Activated CD8-positive, alpha-beta T cell treated with anti-CD3 and anti-CD28 coated beads for 36 hours (primary cell): ENCODE data around the gene APOL3. TPM values are rescaled to one million over a fixed set of nuclear protein-coding genes. Genes with fewer than 3 reads are reported as not detected.
A peak's percentile ranks its signal among the peaks of the same experiment; 100 is the strongest.

ENCODE experiments used
- ATAC-seq: fragments of 200-7000 bp; cut with Tn5 transposase; one replicate; pipeline ENCODE4 v1.10.0; 2021; ENCODE audit warnings: mild to moderate bottlenecking, moderate library complexity
- CTCF ChIA-PET: fragments of 350-600 bp; sonication (Branson Sonifier 250); formaldehyde crosslinking; loops from one replicate; lab custom pipeline; 2021; ENCODE audit warnings: antibody characterized with exemption; lab: Charles Lee
- POLR2A ChIA-PET: fragments of 350-600 bp; sonication (Branson Sonifier 250); formaldehyde crosslinking; loops from one replicate; lab custom pipeline; 2021; ENCODE audit warnings: antibody characterized with exemption; lab: Charles Lee
- DNase-seq: peaks from one replicate; pipeline ENCODE4 v3.0.0-alpha.2; 2020
- H3K27ac Mint-ChIP-seq: one replicate; pipeline ENCODE4 v1.8.0; 2021; ENCODE audit warnings: mild to moderate bottlenecking, mixed read lengths
- H3K27me3 Mint-ChIP-seq: one replicate; pipeline ENCODE4 v1.8.0; 2021; ENCODE audit warnings: mixed read lengths
- H3K36me3 Mint-ChIP-seq: one replicate; pipeline ENCODE4 v1.8.0; 2021; ENCODE audit warnings: low read depth, mixed read lengths
- H3K4me1 Mint-ChIP-seq: one replicate; pipeline ENCODE4 v1.8.0; 2021; ENCODE audit warnings: low read depth, mixed read lengths
- H3K4me3 Mint-ChIP-seq: one replicate; pipeline ENCODE4 v1.8.0; 2021; ENCODE audit warnings: mild to moderate bottlenecking, moderate library complexity, mixed read lengths
- H3K9me3 Mint-ChIP-seq: one replicate; pipeline ENCODE4 v1.8.0; 2021; ENCODE audit warnings: mixed read lengths
- CTCF ChIP-seq: fragments of 200-600 bp; IDR thresholded peaks from one replicate; pipeline ENCODE4 v1.8.0; 2022; ENCODE audit warnings: antibody characterized with exemption, mild to moderate bottlenecking
- intact Hi-C: fragments of 100-400 bp; cut with micrococcal nuclease; formaldehyde crosslinking; loops from one replicate; pipeline ENCODE4 v1.10.0; 2022
- total RNA-seq, 2 experiments: library from RNA; stranded (reverse); gene quantifications; one replicate each; pipeline ENCODE4 v1.2.3, GENCODE V29; 2021

The APOL3 gene
- total RNA-seq, 2 experiments from 2014 or later = 44.5 to 46.7 TPM

- H3K27me3 Mint-ChIP-seq = no peaks in the 10 kb centered on the region
- H3K36me3 Mint-ChIP-seq = no peaks in the 10 kb centered on the region
- no peak for DNase-seq
- no peak overlapping the region for H3K4me3 Mint-ChIP-seq
- CTCF ChIA-PET = interaction anchor here (1.1 to 3.7 kb wide), 4 partner anchors 20 to 286 kb away, joined by 3 to 17 read pairs (median 8); no protein-coding TSS in a partner anchor
- TF ChIP-seq CTCF = no peak
- peaks cover 29% of the 10 kb centered on the region for H3K4me1 Mint-ChIP-seq
- peak overlapping the region; percentile 39 for H3K27ac Mint-ChIP-seq
- intact Hi-C loops = no loop called here
- ATAC-seq = no peak
- POLR2A ChIA-PET = no interaction called here
- H3K9me3 Mint-ChIP-seq = no peaks in the 10 kb centered on the region
Measured at GRCh38 chr22:36197065-36197440, 36.5 kb upstream of the APOL3 start.

- ATAC-seq = no peak
- TF ChIP-seq CTCF = no peak
- Mint-ChIP-seq H3K27me3 (no peaks in the 10 kb centered on the region), H3K36me3 (no peaks in the 10 kb centered on the region), H3K9me3 (no peaks in the 10 kb centered on the region), H3K4me3 (no peak overlapping the region), H3K4me1 (peaks cover 27% of the 10 kb centered on the region), H3K27ac (no peak overlapping the region)
- intact Hi-C loops = no loop called here
- POLR2A ChIA-PET = no interaction called here
- no peak for DNase-seq
- CTCF ChIA-PET = interaction anchor here (1.1 to 3.7 kb wide), 10 partner anchors 12 to 90 kb away, joined by 3 to 20 read pairs (median 6); partner anchors contain the start of gene APOL2
Measured at GRCh38 chr22:36196254-36197064, 35.9 kb upstream of the APOL3 start.

GRCh38 chr22:36194971-36195370, 34.4 kb upstream of the APOL3 start:
- no peaks in the 10 kb centered on the region for H3K9me3 Mint-ChIP-seq
- ChIA-PET CTCF (interaction anchor here (0.7 to 3.7 kb wide), 16 partner anchors 9 to 292 kb away, joined by 3 to 20 read pairs (median 4); partner anchors contain the start of gene APOL2), POLR2A (no interaction called here)
- H3K36me3 Mint-ChIP-seq = no peaks in the 10 kb centered on the region
- TF ChIP-seq CTCF = peak; percentile 76
- DNase-seq = peak; percentile 70
- H3K27me3 Mint-ChIP-seq = no peaks in the 10 kb centered on the region
- intact Hi-C loops = no loop called here
- peak; percentile 65 for ATAC-seq
- no peak overlapping the region for H3K4me3 Mint-ChIP-seq
- H3K4me1 Mint-ChIP-seq = peaks cover 27% of the 10 kb centered on the region
- H3K27ac Mint-ChIP-seq = no peak overlapping the region

DNA sequence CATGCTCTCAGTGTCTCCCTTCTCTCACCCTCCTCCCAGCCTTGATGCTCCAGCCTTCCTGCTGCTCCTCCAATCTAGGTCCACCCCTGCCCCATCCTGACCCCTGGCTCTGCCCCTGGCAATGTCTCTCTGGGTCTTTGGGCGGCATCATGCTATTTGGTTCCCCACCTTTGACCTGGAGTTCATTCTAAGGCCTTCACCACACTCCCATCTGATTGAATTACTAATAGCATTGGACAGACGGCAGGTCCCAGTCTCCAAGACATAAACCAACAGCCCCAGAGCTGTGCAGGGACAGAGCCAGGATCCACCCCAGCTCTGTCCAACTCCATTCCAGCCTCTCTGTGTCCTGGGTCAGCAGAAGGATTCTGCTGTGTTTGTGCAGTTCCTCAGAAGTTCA, 33.8 kb upstream of the APOL3 start:
- ATAC-seq (no peak), DNase-seq (no peak)
- peaks cover 27% of the 10 kb centered on the region for H3K4me1 Mint-ChIP-seq
- no peaks in the 10 kb centered on the region for H3K9me3 Mint-ChIP-seq
- H3K4me3 Mint-ChIP-seq = no peak overlapping the region
- no peaks in the 10 kb centered on the region for H3K27me3 Mint-ChIP-seq
- H3K27ac Mint-ChIP-seq = no peak overlapping the region
- ChIA-PET POLR2A (no interaction called here), CTCF (interaction anchor here (0.7 to 3.7 kb wide), 12 partner anchors 8 to 292 kb away, joined by 3 to 20 read pairs (median 4); partner anchors contain the start of gene APOL2)
- no peaks in the 10 kb centered on the region for H3K36me3 Mint-ChIP-seq
- no peak for TF ChIP-seq CTCF
- intact Hi-C loops = no loop called here

DNA sequence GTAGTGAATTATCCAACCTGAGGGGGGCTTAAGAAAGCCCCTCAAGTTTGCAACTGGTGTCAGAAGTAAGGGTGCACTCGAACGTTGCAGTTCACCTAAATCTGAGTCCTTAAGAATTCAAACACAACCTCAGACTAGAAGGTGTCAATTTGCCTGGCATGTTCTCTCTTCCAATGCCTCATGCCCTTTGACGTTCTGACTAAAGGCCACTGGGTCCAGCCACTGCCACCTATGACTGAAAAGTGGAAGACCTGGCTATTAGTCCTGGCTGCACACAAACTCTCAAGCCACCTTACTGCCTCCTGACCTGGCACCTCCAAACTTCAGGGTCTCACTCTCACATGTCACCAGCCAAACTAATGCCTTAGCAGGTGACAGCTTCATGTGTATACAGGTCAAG, 33.0 kb upstream of the APOL3 start:
- ChIA-PET POLR2A (no interaction called here), CTCF (interaction anchor here (0.7 to 3.0 kb wide), 4 partner anchors 11 to 293 kb away, joined by 3 to 18 read pairs (median 3); partner anchors contain the start of gene APOL2)
- Mint-ChIP-seq H3K4me3 (no peak overlapping the region), H3K27ac (no peak overlapping the region), H3K36me3 (no peaks in the 10 kb centered on the region), H3K9me3 (no peaks in the 10 kb centered on the region), H3K27me3 (no peaks in the 10 kb centered on the region), H3K4me1 (peaks cover 26% of the 10 kb centered on the region)
- ATAC-seq = no peak
- intact Hi-C loops = no loop called here
- no peak for TF ChIP-seq CTCF
- DNase-seq = no peak
